NCI-H345 (cell line): ENCODE data around the gene CTNNA3.
"Not testable (repeated sequence)": the region's sequence is repeated elsewhere in the genome, so short reads cannot be mapped to it uniquely, and the experiment has no call there.

Experiments
- DNase-seq: peaks from one replicate; lab custom pipeline; 2025; lab: John Stamatoyannopoulos, UW

Gene CTNNA3

DNA sequence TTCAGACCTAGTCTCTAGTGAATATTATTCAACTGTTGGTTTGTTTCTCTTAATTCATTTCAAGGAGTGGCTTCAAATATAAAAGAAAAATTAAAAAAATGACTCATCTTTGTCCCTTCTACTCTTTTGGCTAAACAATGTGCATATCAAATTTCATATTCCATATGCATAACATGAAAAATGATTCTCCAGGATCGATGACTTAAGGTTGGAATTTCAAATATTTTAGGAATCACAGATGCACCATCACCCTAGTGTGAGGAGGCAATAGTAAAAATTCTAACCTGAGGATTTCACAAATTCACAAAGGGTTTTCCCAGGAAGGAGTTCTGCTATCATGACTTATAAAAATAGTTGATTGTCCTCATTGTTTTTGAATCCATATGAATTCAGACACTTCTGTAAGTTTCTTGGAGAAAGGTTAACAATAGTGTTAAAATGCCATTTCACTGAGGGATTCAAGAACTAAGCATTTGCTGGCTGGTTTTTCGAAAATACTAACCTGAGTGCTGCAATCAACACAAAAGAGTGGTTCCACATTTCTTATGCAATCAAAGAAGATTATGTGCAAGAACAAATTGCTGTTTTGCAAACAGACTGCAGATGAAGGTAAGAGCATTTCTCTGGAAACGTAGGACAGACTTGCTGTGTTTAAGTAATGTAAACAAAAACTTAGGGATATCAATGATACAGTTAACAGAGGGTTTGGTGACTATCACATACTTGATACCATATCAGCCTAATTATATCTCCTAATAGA is 1317.7 kb downstream of the CTNNA3 start:
- no peak for DNase-seq

DNA sequence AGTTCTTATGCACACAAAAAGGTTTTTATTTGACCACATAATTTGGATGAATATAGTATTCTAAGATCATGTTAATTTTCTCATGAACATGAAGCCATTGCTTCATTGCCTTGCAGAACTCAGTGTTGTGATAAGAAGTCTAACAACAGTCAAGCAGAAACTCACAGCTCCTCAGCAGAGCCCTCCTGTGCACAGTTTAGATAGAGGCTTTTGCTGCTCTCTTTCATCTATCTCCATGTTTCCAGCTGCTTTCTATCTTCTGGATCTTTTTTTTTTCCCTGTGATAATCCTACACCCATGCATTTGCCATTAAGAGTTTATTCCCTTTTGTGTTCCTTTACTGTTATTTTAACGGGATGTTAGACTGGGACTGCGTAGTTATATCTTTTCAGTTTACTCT is 1327.8 kb downstream of the CTNNA3 start:
- no peak for DNase-seq

- DNase-seq, result no peak
Observed at GRCh38 chr10:66366163-66366562, 1329.8 kb downstream of the CTNNA3 start.

- DNase-seq, result no peak
Observed at GRCh38 chr10:66365686-66366085, 1330.3 kb downstream of the CTNNA3 start.

- DNase-seq, result no peak
Observed at GRCh38 chr10:66362522-66362921, 1333.5 kb downstream of the CTNNA3 start.

DNA sequence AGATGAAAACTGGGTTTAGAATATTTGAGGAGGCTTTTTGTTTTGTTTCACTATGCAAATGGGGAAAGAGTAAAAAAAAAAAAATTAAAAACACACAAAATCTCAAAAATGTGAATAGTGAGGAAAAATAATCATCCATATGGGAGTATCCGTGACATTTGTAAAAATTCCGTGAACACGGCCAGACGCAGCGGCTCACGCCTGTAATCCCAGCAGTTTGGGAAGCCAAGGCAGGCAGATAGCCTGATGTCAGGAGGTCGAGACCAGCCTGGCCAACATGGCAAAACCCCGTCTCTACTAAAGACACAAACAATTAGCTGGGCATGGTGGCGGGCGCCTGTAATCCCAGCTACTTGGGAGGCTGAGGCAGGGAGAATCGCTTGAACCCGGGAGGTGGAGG is 1342.2 kb downstream of the CTNNA3 start:
- DNase-seq, result not testable (repeated sequence)

GRCh38 chr10:66353422-66353821 is 1342.6 kb downstream of the CTNNA3 start:
- no peak for DNase-seq

- DNase-seq, result no peak
Observed at GRCh38 chr10:66350622-66351399, 1345.2 kb downstream of the CTNNA3 start.

DNA sequence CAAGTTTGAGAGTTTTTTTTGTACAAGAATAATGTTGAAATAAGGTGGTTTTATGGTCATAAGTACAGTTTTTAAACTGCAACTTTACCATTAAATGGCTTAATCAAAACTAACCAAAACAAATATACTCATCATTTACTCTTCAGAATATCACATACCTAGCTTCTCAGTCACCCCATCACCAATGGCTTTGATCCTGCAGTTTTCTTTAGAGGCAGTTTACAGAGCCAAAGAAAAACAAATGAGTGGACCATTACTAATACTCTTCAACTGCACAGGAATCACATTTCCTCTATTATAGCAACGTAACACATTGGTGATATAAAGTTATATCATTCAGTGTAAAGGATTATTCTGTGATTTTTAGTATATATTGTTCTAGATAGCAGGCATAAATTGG is 1346.3 kb downstream of the CTNNA3 start:
- DNase-seq, result no peak

- no peak for DNase-seq
Observed at GRCh38 chr10:66349076-66349475, 1346.9 kb downstream of the CTNNA3 start.

DNA sequence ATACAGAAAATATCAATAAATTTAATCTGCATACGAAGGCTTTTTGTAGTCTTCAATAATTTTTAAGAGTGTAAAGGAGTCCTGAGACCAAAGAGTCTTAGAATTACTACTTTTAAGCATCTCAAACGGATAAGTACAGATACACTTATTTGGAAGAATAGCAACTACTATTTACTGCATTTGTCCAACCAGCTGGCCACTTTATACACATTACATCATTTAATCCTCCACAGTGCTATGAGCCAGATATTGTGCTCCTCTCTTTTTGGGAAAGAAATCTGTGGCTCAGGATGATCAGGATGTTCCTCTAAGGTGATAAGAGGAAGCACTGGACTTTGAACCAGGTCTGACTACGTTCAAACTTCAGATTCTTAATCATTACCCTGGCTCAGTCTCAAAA is 1358.8 kb downstream of the CTNNA3 start:
- no peak for DNase-seq

GRCh38 chr10:66336791-66337190 is 1359.2 kb downstream of the CTNNA3 start:
- DNase-seq, result no peak

DNA sequence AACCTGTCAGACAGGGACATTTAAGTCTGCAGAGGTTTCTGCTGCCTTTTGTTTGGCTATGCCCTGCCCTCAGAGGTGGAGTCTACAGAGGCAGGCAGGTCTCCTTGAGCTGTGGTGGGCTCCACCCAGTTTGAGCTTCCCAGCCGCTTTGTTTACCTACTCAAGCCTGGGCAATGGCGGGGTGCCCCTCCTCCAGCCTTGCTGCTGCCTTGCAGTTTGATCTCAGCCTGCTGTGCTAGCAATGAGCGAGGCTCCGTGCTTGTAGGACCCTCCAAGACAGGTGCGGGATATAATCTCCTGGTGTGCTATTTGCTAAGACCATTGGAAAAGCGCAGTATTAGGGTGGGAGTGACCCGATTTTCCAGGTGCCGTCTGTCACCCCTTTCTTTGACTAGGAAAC is 1360.2 kb downstream of the CTNNA3 start:
- DNase-seq, result not testable (repeated sequence)

DNA sequence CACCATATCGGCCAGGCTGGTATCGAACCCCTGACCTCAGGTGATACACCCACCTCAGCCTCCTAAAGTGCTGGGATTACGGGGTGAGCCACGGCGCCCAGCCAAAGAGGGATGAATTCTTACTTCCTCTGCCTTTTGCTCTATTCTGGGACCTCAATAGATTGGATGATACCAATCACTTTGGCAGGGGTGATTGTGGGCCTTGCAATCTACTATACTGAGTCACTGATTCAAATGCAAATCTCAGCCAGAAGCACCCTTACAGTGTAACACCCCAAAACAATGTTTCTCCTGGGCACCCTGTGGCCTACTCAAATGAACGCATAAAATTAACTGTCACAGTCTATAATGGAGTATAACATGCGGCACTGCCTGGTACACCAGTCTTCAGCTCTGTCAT is 1366.8 kb downstream of the CTNNA3 start:
- no peak for DNase-seq

GRCh38 chr10:66326876-66327275 is 1369.1 kb downstream of the CTNNA3 start:
- DNase-seq, result no peak

- no peak for DNase-seq
Observed at GRCh38 chr10:66322777-66323176, 1373.2 kb downstream of the CTNNA3 start.

DNA sequence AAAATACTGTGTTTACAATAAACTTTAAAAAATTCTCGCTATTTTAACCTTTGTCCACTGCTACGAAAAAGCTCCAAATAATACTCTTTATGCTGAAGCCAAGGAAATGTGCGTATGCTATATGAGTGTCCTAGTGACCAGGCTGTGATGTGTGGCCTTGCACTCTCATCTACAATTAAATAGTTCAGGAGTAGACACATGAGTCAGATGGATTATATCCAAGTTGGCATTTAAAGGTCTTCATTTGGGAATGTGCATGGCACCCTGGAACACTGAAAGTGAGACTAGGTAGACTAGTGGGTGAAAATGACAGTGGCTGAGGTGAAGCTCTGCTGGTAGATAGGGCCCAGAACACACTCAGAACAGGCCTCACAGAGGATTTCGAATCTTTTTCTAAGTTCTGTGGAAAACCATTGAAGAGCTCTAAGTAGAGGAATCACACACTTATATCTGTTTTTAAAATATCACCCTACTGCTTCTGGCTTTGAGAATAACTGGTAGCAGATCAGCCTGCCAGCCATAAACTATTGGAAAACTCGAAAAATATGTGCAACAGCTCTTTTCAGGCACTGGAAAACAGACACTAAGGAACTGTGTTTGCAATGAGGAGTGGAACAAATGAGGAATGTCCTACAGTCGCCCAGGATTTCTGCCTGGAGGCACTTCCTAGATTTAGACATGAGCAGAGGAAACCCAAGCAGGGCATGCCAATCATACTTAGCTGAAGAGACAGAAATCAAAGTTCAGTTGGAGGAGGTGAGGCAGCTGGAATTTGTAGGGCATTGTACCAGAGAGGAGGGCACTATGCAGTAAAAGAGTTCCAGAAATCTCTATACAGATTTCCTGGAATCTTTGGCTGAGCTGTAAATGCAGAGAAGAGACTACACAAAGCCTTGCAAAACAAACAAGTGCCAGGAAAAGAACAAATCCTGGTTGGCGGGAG is 1374.0 kb downstream of the CTNNA3 start:
- no peak for DNase-seq

DNA sequence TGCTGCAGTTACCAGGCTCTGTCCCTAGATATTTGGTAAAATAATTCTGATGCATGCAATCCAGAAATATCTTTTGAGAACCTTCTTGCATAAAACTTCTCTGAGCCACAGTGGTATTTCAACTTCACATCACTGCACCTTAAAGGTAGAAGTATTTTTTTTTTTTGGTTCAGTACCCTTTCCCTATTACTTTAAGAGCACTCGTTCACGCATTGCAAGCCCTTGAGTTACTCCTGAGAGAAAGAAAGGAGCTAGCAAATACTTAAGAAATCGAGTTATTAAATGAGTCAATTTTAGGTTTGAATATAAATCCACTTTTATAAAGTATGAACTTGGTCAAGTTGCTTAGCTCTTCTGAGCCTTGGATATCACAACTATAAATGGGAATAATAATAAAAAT is 1377.2 kb downstream of the CTNNA3 start:
- DNase-seq, result no peak

DNA sequence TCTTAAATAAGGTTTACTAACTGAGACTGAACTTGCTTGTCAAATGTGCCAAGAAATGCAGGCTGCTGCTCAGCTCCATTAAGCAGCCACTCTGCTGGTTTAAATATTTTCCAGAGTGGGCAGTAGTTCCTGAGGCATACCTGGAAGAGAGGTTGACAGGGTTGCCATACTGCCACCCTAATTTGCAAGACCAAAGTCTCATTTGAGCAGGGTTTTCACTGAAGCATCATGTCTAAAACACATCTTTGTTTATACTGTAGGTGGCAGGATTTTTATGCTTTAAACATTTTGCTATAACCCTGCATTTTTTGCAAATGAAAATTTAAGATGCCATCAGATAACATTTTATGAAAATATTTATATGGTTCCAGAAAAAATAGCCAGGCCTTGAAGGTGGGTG is 1388.2 kb downstream of the CTNNA3 start:
- DNase-seq, result no peak

GRCh38 chr10:66301078-66301477 is 1394.9 kb downstream of the CTNNA3 start:
- no peak for DNase-seq

DNA sequence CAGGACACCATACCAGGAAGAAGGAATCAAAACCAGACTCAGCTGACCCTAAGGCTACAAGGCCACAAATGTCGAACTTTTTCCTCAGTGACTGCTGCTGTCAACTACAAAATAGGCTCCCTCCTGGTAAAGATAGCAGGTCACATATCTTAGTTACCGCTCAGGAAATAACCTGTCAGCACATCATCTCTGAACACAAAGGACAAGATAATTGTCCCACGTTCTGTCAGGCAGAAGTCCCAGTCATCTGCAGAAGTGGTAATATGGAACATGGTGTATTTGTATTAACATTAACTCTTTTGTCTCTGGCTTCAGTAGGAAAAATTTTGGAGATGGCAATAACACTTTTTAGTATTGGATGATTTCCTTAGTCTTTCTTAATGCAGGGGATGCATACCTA is 1400.4 kb downstream of the CTNNA3 start:
- DNase-seq, result no peak

DNA sequence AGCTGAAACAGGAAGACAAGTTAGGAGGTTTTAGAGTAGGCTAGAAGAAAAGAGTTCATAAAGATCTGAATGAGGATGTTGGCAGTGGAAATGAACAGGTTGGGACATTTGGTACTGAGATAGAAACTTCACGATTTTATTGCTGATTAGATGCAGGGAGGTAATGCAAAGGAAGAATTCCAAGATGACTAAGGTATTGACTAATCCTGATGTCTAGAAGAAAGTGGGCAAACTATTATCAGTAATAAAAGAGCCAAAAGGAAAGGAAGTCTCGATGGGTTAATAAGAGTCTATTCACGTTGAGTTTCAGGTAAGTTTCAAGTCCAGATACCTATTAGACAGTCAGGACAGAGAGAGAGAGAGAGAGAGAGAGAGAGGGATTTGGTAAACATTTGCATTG is 1401.5 kb downstream of the CTNNA3 start:
- no peak for DNase-seq
